HFFc6 (cell line): Measurements from ENCODE around the gene IL12RB1. TPM values are rescaled to one million over a fixed set of nuclear protein-coding genes. Genes with fewer than 3 reads are reported as not detected.

Experiments
- DNase-seq: peaks from one replicate; pipeline ENCODE4 v3.0.0-alpha.2; 2018
- H3K27ac Mint-ChIP-seq: 2 replicates; pipeline ENCODE4 v1.8.0; 2020; ENCODE audit warnings: mild to moderate bottlenecking, mixed read lengths
- H3K27me3 Mint-ChIP-seq: 2 replicates; pipeline ENCODE4 v1.8.0; 2021; ENCODE audit warnings: mild to moderate bottlenecking, moderate library complexity, mixed read lengths; ENCODE audit not compliant: insufficient read depth
- H3K36me3 Mint-ChIP-seq: 2 replicates; pipeline ENCODE4 v1.8.0; 2021; ENCODE audit warnings: low read depth, mixed read lengths
- H3K4me1 Mint-ChIP-seq: 2 replicates; pipeline ENCODE4 v1.8.0; 2020; ENCODE audit warnings: low read depth, mixed read lengths
- H3K4me3 Mint-ChIP-seq: 2 replicates; pipeline ENCODE4 v1.8.0; 2020; ENCODE audit warnings: mild to moderate bottlenecking, moderate library complexity, mixed read lengths
- H3K9me3 Mint-ChIP-seq: 2 replicates; pipeline ENCODE4 v1.8.0; 2020; ENCODE audit warnings: mild to moderate bottlenecking, mixed read lengths
- total RNA-seq, 6 experiments: library from RNA; stranded (reverse); fragmentation: NEBNext Ultra II Directional; extraction: Animal tissue kit (Norgen Biotek cat#: 25700); gene quantifications; 2 replicates in 1 of 6; 3 replicates in 5 of 6; pipeline ENCODE4 v1.2.3, GENCODE V29; 2021
- TF ChIP-seq, protein P1 (sequence below): fragments of 200-600 bp; sonication (generic); IDR thresholded peaks from 2 replicates; pipeline ENCODE4 v1.5.0; 2021; ENCODE audit warnings: antibody characterized with exemption, mild to moderate bottlenecking

IL12RB1 gene
- total RNA-seq, 6 experiments from 2014 or later, result 0.10 TPM; not detected in 5

DNA sequence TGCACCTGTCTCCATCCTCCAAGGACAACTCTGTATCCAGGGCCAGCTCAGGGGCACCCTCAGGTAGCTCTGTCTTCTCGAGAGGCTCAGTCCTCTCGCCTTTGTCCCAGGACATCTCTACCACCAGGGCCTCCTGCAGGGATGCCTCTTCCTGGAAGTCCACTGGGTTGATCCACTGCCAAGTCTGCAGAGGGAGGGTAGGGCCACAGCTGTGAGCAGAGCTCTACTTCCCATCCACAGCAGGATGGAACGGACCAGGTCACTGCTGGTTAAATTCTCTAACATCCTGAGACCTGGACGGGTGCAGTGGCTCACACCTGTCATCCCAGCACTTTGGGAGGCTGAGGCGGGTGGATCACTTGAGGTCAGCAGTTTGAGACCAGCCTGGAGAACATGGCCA is 26.8 kb downstream of the IL12RB1 start:
- Mint-ChIP-seq H3K27ac (no peak overlapping the region), H3K36me3 (no peaks in the 10 kb centered on the region), H3K9me3 (no peaks in the 10 kb centered on the region), H3K27me3 (peaks cover 3% of the 10 kb centered on the region), H3K4me3 (no peak overlapping the region), H3K4me1 (peaks cover 6% of the 10 kb centered on the region)
- no peak for DNase-seq
- TF ChIP-seq, protein P1, sequence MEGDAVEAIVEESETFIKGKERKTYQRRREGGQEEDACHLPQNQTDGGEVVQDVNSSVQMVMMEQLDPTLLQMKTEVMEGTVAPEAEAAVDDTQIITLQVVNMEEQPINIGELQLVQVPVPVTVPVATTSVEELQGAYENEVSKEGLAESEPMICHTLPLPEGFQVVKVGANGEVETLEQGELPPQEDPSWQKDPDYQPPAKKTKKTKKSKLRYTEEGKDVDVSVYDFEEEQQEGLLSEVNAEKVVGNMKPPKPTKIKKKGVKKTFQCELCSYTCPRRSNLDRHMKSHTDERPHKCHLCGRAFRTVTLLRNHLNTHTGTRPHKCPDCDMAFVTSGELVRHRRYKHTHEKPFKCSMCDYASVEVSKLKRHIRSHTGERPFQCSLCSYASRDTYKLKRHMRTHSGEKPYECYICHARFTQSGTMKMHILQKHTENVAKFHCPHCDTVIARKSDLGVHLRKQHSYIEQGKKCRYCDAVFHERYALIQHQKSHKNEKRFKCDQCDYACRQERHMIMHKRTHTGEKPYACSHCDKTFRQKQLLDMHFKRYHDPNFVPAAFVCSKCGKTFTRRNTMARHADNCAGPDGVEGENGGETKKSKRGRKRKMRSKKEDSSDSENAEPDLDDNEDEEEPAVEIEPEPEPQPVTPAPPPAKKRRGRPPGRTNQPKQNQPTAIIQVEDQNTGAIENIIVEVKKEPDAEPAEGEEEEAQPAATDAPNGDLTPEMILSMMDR, result no peak

GRCh38 chr19:18059297-18059696 is 27.4 kb downstream of the IL12RB1 start:
- Mint-ChIP-seq H3K36me3 (no peaks in the 10 kb centered on the region), H3K4me1 (peaks cover 8% of the 10 kb centered on the region), H3K27me3 (peaks cover 3% of the 10 kb centered on the region), H3K27ac (no peak overlapping the region), H3K9me3 (no peaks in the 10 kb centered on the region), H3K4me3 (no peak overlapping the region)
- DNase-seq, result no peak
- TF ChIP-seq, protein P1, result no peak

- TF ChIP-seq, protein P1, result peak; percentile 97
- no peaks in the 10 kb centered on the region for H3K9me3 Mint-ChIP-seq
- peaks cover 3% of the 10 kb centered on the region for H3K27me3 Mint-ChIP-seq
- H3K27ac Mint-ChIP-seq, result peak overlapping the region; percentile 57
- no peaks in the 10 kb centered on the region for H3K36me3 Mint-ChIP-seq
- peaks cover 17% of the 10 kb centered on the region for H3K4me1 Mint-ChIP-seq
- DNase-seq, result peak; percentile 55
- peak overlapping the region; percentile 20; the same call in 1 of the 2 replicates for H3K4me3 Mint-ChIP-seq
These were observed 28.3 kb downstream of the IL12RB1 start for GRCh38 chr19:18058208-18059009.

GRCh38 chr19:18057557-18057956 is 29.2 kb downstream of the IL12RB1 start:
- Mint-ChIP-seq H3K9me3 (no peaks in the 10 kb centered on the region), H3K4me1 (peaks cover 25% of the 10 kb centered on the region), H3K4me3 (no peak overlapping the region), H3K27me3 (peaks cover 3% of the 10 kb centered on the region), H3K36me3 (no peaks in the 10 kb centered on the region), H3K27ac (no peak overlapping the region)
- TF ChIP-seq, protein P1, result no peak
- DNase-seq, result no peak

- H3K4me1 Mint-ChIP-seq, result peaks cover 25% of the 10 kb centered on the region
- TF ChIP-seq, protein P1, result no peak
- H3K36me3 Mint-ChIP-seq, result no peaks in the 10 kb centered on the region
- no peaks in the 10 kb centered on the region; the same call in 1 of the 2 replicates for H3K27me3 Mint-ChIP-seq
- H3K4me3 Mint-ChIP-seq, result no peak overlapping the region
- no peak overlapping the region for H3K27ac Mint-ChIP-seq
- H3K9me3 Mint-ChIP-seq, result no peaks in the 10 kb centered on the region
- no peak for DNase-seq
These were observed 30.8 kb downstream of the IL12RB1 start for GRCh38 chr19:18055967-18056366.
